D721Med (cell line): Measurements from ENCODE around the gene LHX2.

Experiments
- DNase-seq: peaks from one replicate; pipeline ENCODE4 v3.0.0; 2011; ENCODE audit warnings: low spot score; ENCODE audit not compliant: insufficient read length
- FAIRE-seq: peaks from 2 replicates; lab custom pipeline; 2011; peaks lifted over from hg19 to GRCh38; lab: Jason Lieb, UNC
- CTCF ChIP-seq: IDR thresholded peaks from 2 replicates; pipeline ENCODE4 v1.5.1; 2012; ENCODE audit warnings: mild to moderate bottlenecking, control low read depth; ENCODE audit not compliant: insufficient read depth; ENCODE audit errors: missing control alignments

Gene LHX2

DNA sequence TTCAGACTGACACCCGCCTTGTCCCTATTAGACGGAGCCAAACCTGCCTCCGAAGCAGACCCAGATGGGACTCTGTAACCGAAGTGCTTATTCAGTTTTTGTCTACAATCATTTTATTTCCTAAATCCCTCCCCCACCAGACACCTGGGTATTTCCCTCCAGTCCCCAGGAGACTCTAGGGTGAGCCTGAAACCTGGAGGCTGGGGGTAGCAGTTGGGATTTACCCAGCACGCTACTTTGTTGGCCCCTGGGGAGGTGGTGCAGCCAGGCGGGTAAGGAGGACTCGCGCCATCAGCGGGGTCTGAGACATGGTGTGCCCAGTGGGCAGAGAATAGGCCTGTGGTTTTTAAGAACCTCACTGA is 1.3 kb upstream of the LHX2 start:
- no peak for DNase-seq
- no peak for FAIRE-seq
- TF ChIP-seq CTCF, result no peak

GRCh38 chr9:124010665-124011321 is 775 bp upstream of the LHX2 start:
- no peak for FAIRE-seq
- TF ChIP-seq CTCF, result no peak
- DNase-seq, result no peak

DNA sequence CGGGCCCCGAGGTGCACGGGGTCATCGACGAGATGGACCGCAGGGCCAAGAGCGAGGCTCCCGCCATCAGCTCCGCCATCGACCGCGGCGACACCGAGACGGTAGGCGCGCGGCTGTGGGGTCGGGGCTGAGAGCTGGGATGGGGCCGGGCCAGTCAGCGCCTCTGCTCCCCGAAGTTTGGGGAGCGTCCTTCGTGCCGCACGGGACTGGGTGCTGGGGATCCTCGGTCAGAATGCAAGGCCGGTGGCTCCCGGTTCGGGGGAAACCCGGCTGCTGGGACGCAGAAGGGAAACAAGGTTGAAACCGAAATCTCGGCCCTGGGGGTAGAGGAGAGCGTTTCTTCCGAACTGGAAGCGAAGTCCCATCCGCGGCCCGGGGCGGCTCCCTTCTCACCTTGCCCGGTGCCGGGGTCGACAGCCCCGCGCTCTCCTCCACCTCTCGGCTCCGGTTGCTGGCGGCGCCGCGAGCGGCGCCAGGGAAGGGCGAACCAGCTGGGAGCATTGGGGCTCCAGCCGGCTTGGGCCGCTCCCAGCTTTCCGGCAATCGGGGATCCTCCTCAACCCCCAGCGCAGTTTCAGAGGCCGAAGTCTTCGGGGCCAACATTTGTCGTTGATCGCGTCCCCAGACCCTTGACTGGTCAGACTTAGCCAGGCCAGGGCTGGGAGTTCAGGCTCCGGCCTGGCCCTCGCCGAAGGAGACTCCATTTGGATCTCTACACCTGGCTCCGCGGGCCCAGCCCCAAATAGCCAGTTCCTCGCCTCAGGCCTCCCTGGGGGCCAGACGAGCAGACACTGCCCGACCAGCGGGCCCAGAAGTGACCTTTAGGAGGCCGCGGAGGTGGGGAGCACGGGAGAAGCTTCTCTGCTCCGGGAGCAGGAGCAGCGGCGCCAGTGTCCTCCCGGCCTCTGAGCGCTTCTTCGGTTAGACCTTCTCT is 1.1 kb downstream of the LHX2 start:
- no peak for DNase-seq
- no peak for TF ChIP-seq CTCF
- FAIRE-seq, result no peak

- DNase-seq, result no peak
- TF ChIP-seq CTCF, result no peak
- no peak for FAIRE-seq
These were observed 2.0 kb downstream of the LHX2 start for GRCh38 chr9:124013309-124014210.

GRCh38 chr9:124014211-124014955 is 2.8 kb downstream of the LHX2 start:
- no peak for FAIRE-seq
- DNase-seq, result no peak
- TF ChIP-seq CTCF, result no peak

DNA sequence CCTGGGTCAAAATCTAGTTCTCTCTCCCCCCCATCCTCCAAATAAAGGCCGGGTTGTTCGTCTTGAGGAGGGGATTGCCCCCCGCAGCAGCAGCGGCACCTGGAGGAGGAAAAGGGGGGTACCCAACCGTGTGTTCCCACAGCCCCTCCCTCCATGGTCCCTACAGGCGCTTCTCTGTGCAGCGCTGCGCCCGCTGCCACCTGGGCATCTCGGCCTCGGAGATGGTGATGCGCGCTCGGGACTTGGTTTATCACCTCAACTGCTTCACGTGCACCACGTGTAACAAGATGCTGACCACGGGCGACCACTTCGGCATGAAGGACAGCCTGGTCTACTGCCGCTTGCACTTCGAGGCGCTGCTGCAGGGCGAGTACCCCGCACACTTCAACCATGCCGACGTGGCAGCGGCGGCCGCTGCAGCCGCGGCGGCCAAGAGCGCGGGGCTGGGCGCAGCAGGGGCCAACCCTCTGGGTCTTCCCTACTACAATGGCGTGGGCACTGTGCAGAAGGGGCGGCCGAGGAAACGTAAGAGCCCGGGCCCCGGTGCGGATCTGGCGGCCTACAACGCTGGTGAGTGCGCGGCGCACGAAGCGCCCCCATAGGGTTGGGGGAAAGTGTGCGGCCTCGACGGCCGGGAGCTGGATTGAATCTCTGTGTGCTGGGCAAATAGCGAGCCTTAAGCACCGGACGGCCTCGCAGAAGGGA is 3.5 kb downstream of the LHX2 start:
- TF ChIP-seq CTCF, result peak; percentile 18
- DNase-seq (no peak), FAIRE-seq (no peak)
